ENCODE results near the gene ABHD5.
A peak's percentile ranks its signal among the peaks of the same experiment; 100 is the strongest.

Gene ABHD5

DNA sequence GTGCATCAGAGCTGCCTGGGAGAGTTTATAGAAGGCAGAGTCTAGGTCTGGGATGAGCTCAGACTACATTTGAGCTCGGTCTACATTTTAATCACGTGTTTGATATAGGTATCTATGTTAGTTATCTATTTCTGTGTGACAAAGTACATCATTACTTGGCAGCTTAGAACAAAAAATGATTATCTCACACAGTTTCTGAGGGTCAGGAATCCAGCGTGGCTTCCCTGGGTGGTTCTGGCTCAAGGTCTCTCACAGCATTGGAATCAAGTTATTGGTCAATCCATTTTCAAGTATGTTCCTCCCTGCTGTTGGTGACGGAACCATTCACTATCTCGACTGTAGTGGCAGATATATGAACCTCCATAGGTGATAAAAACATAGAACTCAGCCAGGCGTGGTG, 71.7 kb downstream of the ABHD5 start:
- Mint-ChIP-seq H3K27ac (no peak overlapping the region), H3K4me1 (ENCODE audit: low read depth) (peaks cover 23% of the 10 kb centered on the region), H3K36me3 (ENCODE audit: low read depth) (no peaks in the 10 kb centered on the region), H3K4me3 (no peak overlapping the region), H3K27me3 (peaks cover under 1% of the 10 kb centered on the region), H3K9me3 (no peaks in the 10 kb centered on the region)
- intact Hi-C loops (cut with micrococcal nuclease): no loop called here

GRCh38 chr3:43764056-43764455, 73.3 kb downstream of the ABHD5 start:
- H3K9me3 Mint-ChIP-seq: no peaks in the 10 kb centered on the region
- no peaks in the 10 kb centered on the region for H3K36me3 Mint-ChIP-seq (ENCODE audit: low read depth)
- H3K4me3 Mint-ChIP-seq: no peak overlapping the region
- H3K27ac Mint-ChIP-seq: no peak overlapping the region
- peaks cover 6% of the 10 kb centered on the region for H3K27me3 Mint-ChIP-seq
- intact Hi-C loops (cut with micrococcal nuclease): no loop called here
- peaks cover 22% of the 10 kb centered on the region for H3K4me1 Mint-ChIP-seq (ENCODE audit: low read depth)

DNA sequence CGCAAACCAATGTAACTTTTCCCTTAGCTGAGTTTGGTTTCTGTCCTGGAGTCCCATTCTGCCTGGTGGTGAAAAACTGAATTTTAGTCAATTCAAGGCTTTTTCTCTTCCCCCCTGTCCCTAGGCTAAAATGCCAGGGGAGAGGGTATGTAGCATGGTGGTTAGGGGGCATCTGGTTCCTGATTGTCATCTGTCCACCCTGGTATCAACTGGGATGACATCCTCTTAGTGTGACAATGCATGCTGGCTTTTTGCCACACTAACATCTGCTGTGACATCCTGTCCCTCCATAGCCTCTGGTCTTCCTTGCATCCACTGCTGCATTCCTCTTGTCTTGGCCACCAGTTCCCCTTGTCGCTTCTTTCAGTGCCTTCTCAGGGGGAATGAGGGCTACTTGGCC, 73.7 kb downstream of the ABHD5 start:
- H3K4me1 Mint-ChIP-seq (ENCODE audit: low read depth): peaks cover 26% of the 10 kb centered on the region
- no peaks in the 10 kb centered on the region for H3K36me3 Mint-ChIP-seq (ENCODE audit: low read depth)
- H3K27ac Mint-ChIP-seq: no peak overlapping the region
- intact Hi-C loops (cut with micrococcal nuclease): no loop called here
- H3K9me3 Mint-ChIP-seq: no peaks in the 10 kb centered on the region
- H3K4me3 Mint-ChIP-seq: no peak overlapping the region
- peaks cover 6% of the 10 kb centered on the region for H3K27me3 Mint-ChIP-seq

DNA sequence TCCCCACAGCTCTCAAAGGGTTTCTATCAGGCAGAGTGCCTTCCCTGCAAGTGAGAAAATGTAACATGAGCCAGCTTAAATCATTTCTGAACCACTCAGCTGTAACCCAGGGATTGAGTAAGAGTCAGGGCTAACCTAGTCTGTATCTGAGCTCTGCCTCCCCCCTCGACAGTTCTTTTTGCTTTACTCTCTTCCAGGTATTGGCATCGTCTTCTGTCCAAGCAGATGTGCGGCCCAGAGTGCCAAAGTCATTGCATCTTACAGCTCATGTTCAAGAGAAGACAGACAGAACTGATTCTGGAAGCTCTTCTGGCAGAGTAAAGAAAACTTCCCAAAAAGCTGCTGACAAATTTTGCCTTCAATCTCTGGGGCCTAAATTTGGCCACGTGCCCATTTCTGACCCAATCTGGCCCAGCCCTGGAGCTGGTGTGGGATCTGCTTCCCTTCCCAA, 74.8 kb downstream of the ABHD5 start:
- no peaks in the 10 kb centered on the region for H3K36me3 Mint-ChIP-seq (ENCODE audit: low read depth)
- H3K4me3 Mint-ChIP-seq: no peak overlapping the region
- intact Hi-C loops (cut with micrococcal nuclease): loop anchor here (5.0 kb wide), 1 partner anchor 73 kb away; the partner anchor contains the start of gene ABHD5
- no peaks in the 10 kb centered on the region for H3K9me3 Mint-ChIP-seq
- peaks cover 6% of the 10 kb centered on the region for H3K27me3 Mint-ChIP-seq
- peaks cover 26% of the 10 kb centered on the region for H3K4me1 Mint-ChIP-seq (ENCODE audit: low read depth)
- H3K27ac Mint-ChIP-seq: no peak overlapping the region

DNA sequence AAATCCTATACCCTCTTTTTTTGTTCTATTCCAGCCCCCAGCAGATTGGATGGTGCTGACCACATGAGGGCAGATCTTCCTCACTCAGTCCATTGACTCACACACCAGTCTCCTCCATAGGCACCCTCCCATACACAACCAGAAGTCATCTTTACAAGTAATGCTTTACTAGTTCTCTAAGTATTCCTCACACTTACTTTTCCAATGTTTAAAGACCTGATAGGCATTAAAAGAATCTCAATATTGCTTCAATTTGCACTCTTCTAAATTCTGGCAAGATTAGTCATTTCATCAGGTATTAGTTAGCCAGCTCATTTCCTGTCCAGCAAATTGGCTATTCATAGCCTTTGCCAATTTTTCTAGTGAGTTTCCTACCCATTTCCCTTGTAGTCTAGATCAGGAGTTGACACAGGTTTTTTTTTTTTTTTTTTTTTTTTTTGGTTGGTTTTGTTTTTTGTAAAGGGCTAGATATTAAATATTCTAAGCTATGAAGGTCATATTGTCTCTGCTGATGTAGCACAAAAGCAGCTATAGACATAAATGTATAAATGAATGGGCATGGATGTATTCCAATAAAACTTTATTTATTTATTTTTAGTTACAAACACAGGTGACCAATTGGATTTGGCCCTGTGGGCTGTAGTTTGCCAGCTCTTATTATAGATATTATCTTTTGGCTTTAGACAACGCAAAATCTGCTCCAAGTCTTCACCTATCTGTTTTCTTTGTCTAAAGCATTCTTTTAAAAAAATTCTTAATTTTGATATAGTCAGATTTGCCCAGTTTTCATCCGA, 76.1 kb downstream of the ABHD5 start:
- Mint-ChIP-seq H3K27me3 (peaks cover 6% of the 10 kb centered on the region), H3K4me3 (no peak overlapping the region), H3K36me3 (ENCODE audit: low read depth) (no peaks in the 10 kb centered on the region), H3K4me1 (ENCODE audit: low read depth) (peaks cover 34% of the 10 kb centered on the region), H3K27ac (no peak overlapping the region), H3K9me3 (no peaks in the 10 kb centered on the region)
- intact Hi-C loops (cut with micrococcal nuclease): loop anchor here (5.0 kb wide), 1 partner anchor 75 kb away; the partner anchor contains the start of gene ABHD5

- Mint-ChIP-seq H3K36me3 (ENCODE audit: low read depth) (no peaks in the 10 kb centered on the region), H3K9me3 (no peaks in the 10 kb centered on the region), H3K4me3 (no peak overlapping the region), H3K27ac (peak overlapping the region; percentile 41), H3K4me1 (ENCODE audit: low read depth) (peaks cover 47% of the 10 kb centered on the region), H3K27me3 (peaks cover 6% of the 10 kb centered on the region)
- intact Hi-C loops (cut with micrococcal nuclease): loop anchor here (2.0 to 5.0 kb wide), 2 partner anchors 76 to 430 kb away; partner anchors contain the start of gene ABHD5
Measured at GRCh38 chr3:43768381-43768973, 77.7 kb downstream of the ABHD5 start.

DNA sequence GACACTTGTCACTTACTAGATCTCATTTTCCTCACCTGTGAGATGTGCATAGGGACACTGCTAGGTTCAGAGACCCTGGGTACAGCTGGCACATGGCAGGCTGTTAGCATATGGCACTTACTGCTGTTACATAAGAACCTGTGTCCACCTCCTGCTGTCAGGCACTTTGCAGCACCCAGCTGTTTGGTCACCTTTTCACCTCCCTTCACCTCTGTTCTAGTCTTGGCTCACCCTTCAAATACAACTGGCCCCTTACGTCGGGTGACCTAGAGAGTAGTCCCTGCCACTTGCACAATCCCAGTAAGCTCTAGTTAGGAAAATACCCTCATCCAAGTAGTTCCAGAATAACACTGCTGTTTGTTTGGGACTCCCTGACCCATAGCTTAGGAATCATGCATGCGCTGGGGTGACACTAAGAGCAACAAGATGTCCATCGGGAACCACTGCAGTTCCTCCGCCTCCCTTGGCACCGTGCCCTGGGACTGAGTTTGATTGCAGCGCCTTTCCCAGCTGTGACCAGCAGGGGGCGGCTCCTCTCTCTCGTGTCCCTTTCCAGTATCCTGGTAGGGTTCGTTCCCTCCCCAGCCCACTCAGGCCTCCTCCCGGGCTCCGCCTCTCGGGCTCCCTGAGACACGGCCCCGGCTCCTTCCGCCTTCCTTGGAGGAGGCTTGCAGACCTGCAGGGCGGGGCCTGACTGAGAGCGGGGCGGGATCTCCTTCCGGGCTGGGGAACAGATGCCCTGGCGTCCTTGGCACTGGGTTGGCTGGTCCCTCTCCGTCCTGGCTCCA, 78.6 kb downstream of the ABHD5 start:
- intact Hi-C loops (cut with micrococcal nuclease): loop anchor here (2.0 to 5.0 kb wide), 2 partner anchors 77 to 430 kb away; partner anchors contain the start of gene ABHD5
- H3K27me3 Mint-ChIP-seq: peaks cover 6% of the 10 kb centered on the region
- peaks cover 54% of the 10 kb centered on the region for H3K4me1 Mint-ChIP-seq (ENCODE audit: low read depth)
- H3K4me3 Mint-ChIP-seq: peak overlapping the region; percentile 57
- no peaks in the 10 kb centered on the region for H3K9me3 Mint-ChIP-seq
- H3K36me3 Mint-ChIP-seq (ENCODE audit: low read depth): no peaks in the 10 kb centered on the region
- peak overlapping the region; percentile 41 for H3K27ac Mint-ChIP-seq

DNA sequence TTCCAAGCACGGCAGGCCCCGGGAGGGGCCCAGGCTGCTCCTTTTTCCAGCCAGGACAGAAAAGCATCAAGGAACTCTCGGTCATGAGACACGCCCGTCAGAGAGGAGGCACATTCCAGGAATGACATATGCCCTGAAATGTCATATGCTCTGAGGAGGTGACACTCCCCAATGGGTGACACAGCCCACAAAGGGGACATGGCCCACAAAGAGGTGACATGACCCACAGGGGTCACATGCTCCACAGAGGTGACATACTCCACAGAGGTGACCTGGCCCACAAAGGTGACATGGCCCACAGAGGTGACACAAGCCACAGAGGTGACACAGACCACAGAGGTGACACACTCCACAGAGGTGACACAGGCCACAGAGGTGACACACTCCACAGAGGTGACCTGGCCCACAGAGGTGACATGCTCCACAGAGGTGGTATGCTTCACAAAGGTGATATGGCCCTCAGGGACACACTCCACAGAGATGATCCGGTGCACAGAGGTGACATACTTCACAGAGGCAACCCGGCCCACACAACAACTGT, 79.2 kb downstream of the ABHD5 start:
- H3K36me3 Mint-ChIP-seq (ENCODE audit: low read depth): no peaks in the 10 kb centered on the region
- H3K27ac Mint-ChIP-seq: peak overlapping the region; percentile 41
- peaks cover 54% of the 10 kb centered on the region for H3K4me1 Mint-ChIP-seq (ENCODE audit: low read depth)
- peak overlapping the region; percentile 57 for H3K4me3 Mint-ChIP-seq
- peaks cover 6% of the 10 kb centered on the region for H3K27me3 Mint-ChIP-seq
- intact Hi-C loops (cut with micrococcal nuclease): loop anchor here (2.0 to 5.0 kb wide), 2 partner anchors 78 to 429 kb away; partner anchors contain the start of gene ABHD5
- no peaks in the 10 kb centered on the region for H3K9me3 Mint-ChIP-seq

DNA sequence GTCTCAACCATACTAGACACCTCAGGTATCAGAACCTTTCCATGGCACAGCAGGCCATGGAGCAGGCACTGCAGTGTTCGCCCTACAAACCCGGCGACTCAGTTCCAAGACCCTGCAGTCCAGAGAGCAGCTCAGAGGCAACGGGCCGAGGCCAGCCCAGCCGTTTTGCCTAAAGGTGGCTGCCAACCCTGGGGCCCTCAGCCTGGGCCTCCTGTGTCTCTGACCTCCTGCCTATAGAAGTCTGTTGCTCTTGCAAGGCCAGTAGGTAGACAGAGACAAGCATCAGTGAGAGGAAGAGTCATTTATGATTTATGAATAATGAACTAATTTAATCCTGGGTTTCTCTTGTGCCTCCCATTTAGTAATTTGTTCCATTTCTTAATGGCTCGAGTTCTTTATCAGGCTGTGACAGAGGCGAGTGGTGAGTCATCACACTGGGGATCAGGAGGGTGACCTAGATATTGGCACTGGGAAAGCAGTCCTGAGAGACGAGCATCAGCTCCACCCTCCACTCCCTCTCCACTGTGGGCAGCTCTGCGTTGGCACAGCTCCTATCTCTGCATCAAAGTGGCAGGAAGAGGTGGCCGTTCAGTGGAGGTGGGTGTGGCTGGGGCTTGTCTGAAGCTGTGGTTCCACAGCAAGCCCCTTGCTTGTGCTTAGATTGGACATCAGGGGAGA, 79.8 kb downstream of the ABHD5 start:
- no peak overlapping the region for H3K4me3 Mint-ChIP-seq
- intact Hi-C loops (cut with micrococcal nuclease): no loop called here
- H3K27ac Mint-ChIP-seq: peak overlapping the region; percentile 41
- no peaks in the 10 kb centered on the region for H3K36me3 Mint-ChIP-seq (ENCODE audit: low read depth)
- peaks cover 54% of the 10 kb centered on the region for H3K4me1 Mint-ChIP-seq (ENCODE audit: low read depth)
- no peaks in the 10 kb centered on the region for H3K9me3 Mint-ChIP-seq
- H3K27me3 Mint-ChIP-seq: peaks cover 6% of the 10 kb centered on the region

DNA sequence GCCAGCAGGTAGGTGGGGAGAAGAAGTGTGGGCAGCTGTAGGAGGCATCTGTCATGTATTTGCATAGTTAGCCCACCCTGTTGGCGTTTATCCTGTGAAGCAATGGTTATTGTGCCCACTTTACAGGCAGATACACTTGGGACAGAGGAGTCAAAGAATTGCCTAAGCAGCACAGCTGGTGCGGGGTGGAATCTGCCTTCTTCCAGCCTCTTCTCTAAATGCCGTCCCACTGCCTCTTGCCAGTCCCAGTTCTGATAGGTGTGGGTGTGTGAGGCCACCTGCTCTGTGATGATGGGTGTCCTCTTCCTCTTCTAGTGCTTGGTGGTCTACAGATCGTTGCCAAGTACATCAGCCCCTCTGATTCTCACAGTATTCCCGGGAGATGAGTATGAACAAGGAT, 80.9 kb downstream of the ABHD5 start:
- H3K4me3 Mint-ChIP-seq: no peak overlapping the region
- intact Hi-C loops (cut with micrococcal nuclease): no loop called here
- H3K36me3 Mint-ChIP-seq (ENCODE audit: low read depth): no peaks in the 10 kb centered on the region
- peaks cover 54% of the 10 kb centered on the region for H3K4me1 Mint-ChIP-seq (ENCODE audit: low read depth)
- peak overlapping the region; percentile 41 for H3K27ac Mint-ChIP-seq
- peaks cover 6% of the 10 kb centered on the region for H3K27me3 Mint-ChIP-seq
- H3K9me3 Mint-ChIP-seq: no peaks in the 10 kb centered on the region

GRCh38 chr3:43773273-43774094, 82.7 kb downstream of the ABHD5 start:
- Mint-ChIP-seq H3K27me3 (no peaks in the 10 kb centered on the region), H3K9me3 (no peaks in the 10 kb centered on the region), H3K4me3 (no peak overlapping the region), H3K4me1 (ENCODE audit: low read depth) (peaks cover 48% of the 10 kb centered on the region), H3K27ac (peak overlapping the region; percentile 86), H3K36me3 (ENCODE audit: low read depth) (no peaks in the 10 kb centered on the region)
- intact Hi-C loops (cut with micrococcal nuclease): no loop called here

GRCh38 chr3:43774799-43775198, 84.1 kb downstream of the ABHD5 start:
- intact Hi-C loops (cut with micrococcal nuclease): no loop called here
- Mint-ChIP-seq H3K27ac (no peak overlapping the region), H3K27me3 (no peaks in the 10 kb centered on the region), H3K4me1 (ENCODE audit: low read depth) (peaks cover 35% of the 10 kb centered on the region), H3K9me3 (no peaks in the 10 kb centered on the region), H3K36me3 (ENCODE audit: low read depth) (no peaks in the 10 kb centered on the region), H3K4me3 (no peak overlapping the region)

All from dendritic cell treated with granulocyte-macrophage colony-stimulating factor and Interleukin-4, amounts not matched to agents 40 ng/mL and 50 ng/mL, for 4 days (primary cell).